ENCODE measurements around the gene PTP4A1. TPM values are rescaled to one million over a fixed set of nuclear protein-coding genes. Genes with fewer than 3 reads are reported as not detected.

PTP4A1 gene
- total RNA-seq, 2 experiments from 2014 or later: 63.6 to 70.2 TPM

DNA sequence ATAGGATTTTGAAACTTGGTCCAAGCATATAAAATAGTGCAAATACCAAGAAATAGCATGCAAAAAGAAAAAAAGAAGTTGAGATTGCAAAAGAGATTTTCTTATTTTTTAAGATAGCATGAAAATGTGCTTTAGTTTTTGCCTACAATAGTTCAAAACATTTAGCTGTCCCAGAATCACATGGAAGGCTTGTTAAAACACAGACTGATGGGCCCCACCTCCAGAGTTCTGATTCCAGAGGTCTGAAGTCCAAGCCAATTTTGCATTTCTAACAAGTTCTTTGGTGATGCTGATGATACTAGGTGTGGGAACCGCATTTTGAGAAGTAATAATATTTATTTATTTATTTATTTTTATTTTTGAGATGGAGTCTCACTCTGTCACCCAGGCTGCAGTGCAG, 33.7 kb upstream of the PTP4A1 start:
- no peak overlapping the region for H3K27ac Mint-ChIP-seq
- DNase-seq (no peak), ATAC-seq (no peak)
- H3K4me1 Mint-ChIP-seq: no peaks in the 10 kb centered on the region
- no peaks in the 10 kb centered on the region for H3K9me3 Mint-ChIP-seq (ENCODE audit: low read depth)
- CTCF ChIA-PET: no interaction called here
- H3K27me3 Mint-ChIP-seq: peaks cover 34% of the 10 kb centered on the region
- H3K36me3 Mint-ChIP-seq: no peaks in the 10 kb centered on the region
- H3K4me3 Mint-ChIP-seq: no peak overlapping the region

DNA sequence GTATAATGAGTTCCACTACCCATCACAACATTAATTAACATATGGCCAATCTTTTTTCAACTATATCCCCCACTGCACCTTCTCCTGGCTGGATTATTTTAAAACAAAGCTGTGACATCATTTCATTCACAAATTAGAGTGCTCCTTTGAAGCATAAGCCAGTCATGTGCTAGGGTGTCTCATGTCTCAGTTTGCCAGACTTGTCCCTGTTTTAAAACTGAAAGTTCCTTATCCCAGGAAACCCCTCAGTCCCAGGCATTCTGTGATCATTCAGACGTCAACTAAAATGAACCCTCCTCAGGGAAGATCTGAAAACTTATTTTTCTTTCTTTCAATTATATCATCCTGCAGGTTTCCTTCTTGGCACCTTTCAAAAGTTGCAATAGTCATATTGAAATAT, 29.3 kb upstream of the PTP4A1 start:
- CTCF ChIA-PET: no interaction called here
- DNase-seq: no peak
- Mint-ChIP-seq H3K27ac (no peak overlapping the region), H3K27me3 (peaks cover 44% of the 10 kb centered on the region), H3K36me3 (no peaks in the 10 kb centered on the region), H3K4me1 (peaks cover 2% of the 10 kb centered on the region), H3K4me3 (no peak overlapping the region), H3K9me3 (ENCODE audit: low read depth) (no peaks in the 10 kb centered on the region)
- no peak for ATAC-seq

GRCh38 chr6:63543982-63544381, 28.3 kb upstream of the PTP4A1 start:
- no peaks in the 10 kb centered on the region for H3K36me3 Mint-ChIP-seq
- H3K4me3 Mint-ChIP-seq: no peak overlapping the region
- no peak overlapping the region for H3K27ac Mint-ChIP-seq
- H3K4me1 Mint-ChIP-seq: peaks cover 2% of the 10 kb centered on the region
- H3K9me3 Mint-ChIP-seq (ENCODE audit: low read depth): no peaks in the 10 kb centered on the region
- CTCF ChIA-PET: no interaction called here
- no peak for DNase-seq
- peaks cover 44% of the 10 kb centered on the region for H3K27me3 Mint-ChIP-seq
- ATAC-seq: no peak

- H3K9me3 Mint-ChIP-seq (ENCODE audit: low read depth): no peaks in the 10 kb centered on the region
- CTCF ChIA-PET: no interaction called here
Observed at GRCh38 chr6:63546236-63546635, 26.0 kb upstream of the PTP4A1 start.

GRCh38 chr6:63546697-63547096, 25.6 kb upstream of the PTP4A1 start:
- CTCF ChIA-PET: no interaction called here
- no peak overlapping the region for H3K4me3 Mint-ChIP-seq
- H3K27me3 Mint-ChIP-seq: peaks cover 32% of the 10 kb centered on the region
- no peak overlapping the region for H3K27ac Mint-ChIP-seq
- ATAC-seq (no peak), DNase-seq (no peak)
- no peaks in the 10 kb centered on the region for H3K9me3 Mint-ChIP-seq (ENCODE audit: low read depth)
- no peaks in the 10 kb centered on the region for H3K36me3 Mint-ChIP-seq
- H3K4me1 Mint-ChIP-seq: peaks cover 2% of the 10 kb centered on the region

More at GRCh38 chr6:63546236-63546635, 26.0 kb upstream of the PTP4A1 start:
- ATAC-seq (no peak), DNase-seq (no peak)
- Mint-ChIP-seq H3K4me1 (peaks cover 2% of the 10 kb centered on the region), H3K36me3 (no peaks in the 10 kb centered on the region), H3K4me3 (no peak overlapping the region), H3K27me3 (peaks cover 36% of the 10 kb centered on the region), H3K27ac (no peak overlapping the region)

DNA sequence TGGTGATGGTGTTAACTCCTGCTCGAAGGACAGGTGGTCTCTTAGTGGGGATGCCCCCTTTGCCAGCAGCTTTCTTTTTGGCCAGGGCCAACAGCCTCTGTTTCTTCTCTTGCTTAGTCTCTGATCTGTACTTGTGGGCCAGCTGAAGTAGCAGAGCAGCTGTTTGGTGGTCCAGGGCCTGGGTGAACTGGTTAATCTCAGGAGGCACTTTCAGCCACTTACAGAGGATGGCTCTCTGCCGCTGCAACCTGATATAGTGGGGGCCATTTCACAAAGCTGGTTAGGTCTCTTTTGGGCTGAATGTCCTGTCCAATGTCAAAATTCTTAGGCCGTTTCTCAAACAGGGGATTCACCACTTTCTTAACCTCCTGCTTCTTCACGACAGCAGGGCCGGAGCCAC, 23.2 kb upstream of the PTP4A1 start:
- H3K27ac Mint-ChIP-seq: no peak overlapping the region
- CTCF ChIA-PET: no interaction called here

GRCh38 chr6:63553208-63553607, 19.1 kb upstream of the PTP4A1 start:
- no peak for ATAC-seq
- no peaks in the 10 kb centered on the region for H3K9me3 Mint-ChIP-seq (ENCODE audit: low read depth)
- DNase-seq: no peak
- peaks cover 13% of the 10 kb centered on the region for H3K27me3 Mint-ChIP-seq
- CTCF ChIA-PET: no interaction called here
- no peak overlapping the region for H3K27ac Mint-ChIP-seq
- H3K4me3 Mint-ChIP-seq: no peak overlapping the region
- H3K4me1 Mint-ChIP-seq: peaks cover 5% of the 10 kb centered on the region
- no peaks in the 10 kb centered on the region for H3K36me3 Mint-ChIP-seq

More for the DNA sequence above, 23.2 kb upstream of the PTP4A1 start:
- H3K4me3 Mint-ChIP-seq: no peak overlapping the region
- H3K4me1 Mint-ChIP-seq: peaks cover 5% of the 10 kb centered on the region
- peaks cover 20% of the 10 kb centered on the region for H3K27me3 Mint-ChIP-seq
- no peaks in the 10 kb centered on the region for H3K36me3 Mint-ChIP-seq
- no peaks in the 10 kb centered on the region for H3K9me3 Mint-ChIP-seq (ENCODE audit: low read depth)
- ATAC-seq: no peak
- DNase-seq: no peak

- CTCF ChIA-PET: no interaction called here
- H3K27ac Mint-ChIP-seq: no peak overlapping the region
- no peak for ATAC-seq
- no peaks in the 10 kb centered on the region for H3K9me3 Mint-ChIP-seq (ENCODE audit: low read depth)
- DNase-seq: no peak
- H3K4me3 Mint-ChIP-seq: no peak overlapping the region
- peaks cover 18% of the 10 kb centered on the region for H3K27me3 Mint-ChIP-seq
- H3K36me3 Mint-ChIP-seq: no peaks in the 10 kb centered on the region
- H3K4me1 Mint-ChIP-seq: peaks cover 5% of the 10 kb centered on the region
Observed at GRCh38 chr6:63553900-63554299, 18.4 kb upstream of the PTP4A1 start.

DNA sequence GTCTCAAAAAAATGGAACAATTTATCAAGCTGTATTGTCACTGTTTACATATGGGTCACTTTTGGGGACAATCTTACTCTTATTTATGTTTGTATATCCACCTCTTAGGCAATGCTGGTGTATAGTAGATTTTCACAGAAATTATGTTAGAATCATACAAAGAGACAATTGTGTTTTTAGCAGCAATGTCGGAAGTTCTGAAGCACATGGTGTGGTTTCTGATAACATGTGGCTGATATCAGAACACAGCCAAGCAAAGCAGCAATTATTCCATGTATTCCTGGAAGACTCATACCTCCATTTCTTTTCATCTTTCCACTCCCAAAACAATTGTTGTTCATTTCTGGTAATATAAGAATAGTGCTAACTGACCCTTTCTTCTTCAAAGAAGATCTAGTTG, 17.5 kb upstream of the PTP4A1 start:
- ATAC-seq (no peak), DNase-seq (no peak)
- H3K27ac Mint-ChIP-seq: no peak overlapping the region
- CTCF ChIA-PET: no interaction called here
- no peaks in the 10 kb centered on the region for H3K36me3 Mint-ChIP-seq
- H3K4me3 Mint-ChIP-seq: no peak overlapping the region
- H3K4me1 Mint-ChIP-seq: peaks cover 5% of the 10 kb centered on the region
- peaks cover 18% of the 10 kb centered on the region for H3K27me3 Mint-ChIP-seq
- H3K9me3 Mint-ChIP-seq (ENCODE audit: low read depth): no peaks in the 10 kb centered on the region

DNA sequence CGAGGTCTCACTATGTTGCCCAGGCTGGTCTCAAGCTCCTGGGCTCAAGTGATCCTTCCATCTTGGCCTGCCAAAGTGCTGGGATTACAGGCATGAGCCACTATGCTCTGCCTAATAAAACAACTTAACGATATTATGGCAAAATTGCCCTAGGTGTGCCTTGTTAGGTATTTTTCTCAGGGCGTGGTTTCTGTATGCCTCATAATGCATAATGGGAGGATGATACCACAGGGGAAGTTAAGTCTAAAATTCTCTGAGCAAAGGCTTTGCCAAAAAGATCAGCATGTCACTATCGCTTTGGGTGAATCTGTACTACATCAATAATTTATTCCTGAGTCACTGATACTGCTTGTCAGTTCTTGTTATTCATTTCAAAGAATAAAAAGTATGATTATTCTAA, 15.9 kb upstream of the PTP4A1 start:
- Mint-ChIP-seq H3K4me3 (no peak overlapping the region), H3K27me3 (peaks cover 23% of the 10 kb centered on the region), H3K36me3 (no peaks in the 10 kb centered on the region), H3K9me3 (ENCODE audit: low read depth) (no peaks in the 10 kb centered on the region), H3K27ac (no peak overlapping the region), H3K4me1 (peaks cover 5% of the 10 kb centered on the region)
- DNase-seq: no peak
- CTCF ChIA-PET: interaction anchor here (0.6 kb wide), 1 partner anchor 278 kb away, joined by 3 read pairs; no protein-coding TSS in a partner anchor
- no peak for ATAC-seq

DNA sequence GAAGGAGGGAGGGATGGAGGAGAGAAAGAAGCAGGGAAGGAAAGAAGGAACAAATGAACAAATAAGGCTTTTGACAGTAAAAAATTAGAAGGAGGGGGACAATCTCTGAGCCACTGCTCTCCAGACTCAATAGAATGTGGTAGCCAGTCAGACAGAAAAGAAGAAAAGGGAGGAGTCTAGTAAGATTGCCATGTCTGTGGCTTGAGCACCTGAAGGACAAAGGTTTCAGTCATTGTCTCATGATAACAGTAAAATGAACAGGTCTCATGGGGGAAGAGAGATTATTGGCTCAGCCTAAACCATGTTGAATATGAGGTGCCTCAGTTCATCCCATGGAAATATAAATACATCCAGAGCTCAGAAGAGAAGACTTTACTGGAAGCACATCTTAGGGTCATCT, 14.0 kb upstream of the PTP4A1 start:
- Mint-ChIP-seq H3K27ac (no peak overlapping the region), H3K9me3 (ENCODE audit: low read depth) (no peaks in the 10 kb centered on the region), H3K27me3 (peaks cover 19% of the 10 kb centered on the region), H3K4me3 (no peak overlapping the region), H3K36me3 (no peaks in the 10 kb centered on the region), H3K4me1 (peaks cover 5% of the 10 kb centered on the region)
- ATAC-seq (no peak), DNase-seq (no peak)
- CTCF ChIA-PET: no interaction called here

DNA sequence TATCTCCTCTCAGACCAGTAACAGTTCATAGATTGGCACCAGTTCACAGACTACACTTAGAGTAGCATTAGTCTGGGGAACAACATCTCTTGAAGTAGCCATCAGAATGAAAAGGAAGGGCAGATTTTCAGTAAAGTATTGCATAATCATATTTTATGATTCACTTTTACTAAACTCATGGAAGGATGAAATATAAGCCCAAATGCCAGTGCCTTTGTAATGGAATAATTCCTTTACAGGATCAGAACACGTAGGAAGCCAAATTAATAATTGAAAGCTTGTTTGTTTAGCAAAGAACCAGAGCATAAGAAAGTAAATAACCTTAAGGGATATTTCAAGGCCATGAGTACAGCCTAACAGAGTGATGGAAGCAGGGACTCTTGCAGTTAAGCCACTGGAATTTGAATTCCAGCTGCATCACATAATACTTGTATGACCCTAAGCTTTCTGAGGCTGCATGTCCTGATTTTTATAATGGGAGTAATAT, 11.4 kb upstream of the PTP4A1 start:
- CTCF ChIA-PET: no interaction called here
- H3K36me3 Mint-ChIP-seq: no peaks in the 10 kb centered on the region
- no peak for DNase-seq
- H3K4me3 Mint-ChIP-seq: no peak overlapping the region
- H3K27ac Mint-ChIP-seq: no peak overlapping the region
- ATAC-seq: no peak
- H3K9me3 Mint-ChIP-seq (ENCODE audit: low read depth): no peaks in the 10 kb centered on the region
- H3K27me3 Mint-ChIP-seq: peaks cover 27% of the 10 kb centered on the region
- no peaks in the 10 kb centered on the region for H3K4me1 Mint-ChIP-seq

DNA sequence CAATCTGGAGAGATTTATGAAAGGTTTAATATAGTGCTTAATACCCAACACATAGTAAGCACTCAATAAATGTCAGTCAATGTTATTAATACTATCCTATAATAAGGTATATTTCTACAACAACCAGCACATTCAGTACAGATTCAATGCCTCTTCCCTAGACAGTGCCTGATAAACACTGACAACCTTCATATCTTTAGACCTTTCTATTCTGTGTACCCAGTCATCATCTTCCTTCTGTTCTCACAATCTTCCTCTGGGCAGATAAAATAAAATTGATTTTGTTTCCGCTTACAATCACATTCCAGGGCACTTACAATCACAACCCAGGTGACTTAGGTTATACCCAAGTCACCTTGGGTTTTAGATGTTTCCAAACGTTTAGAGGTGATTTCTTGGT, 11.0 kb upstream of the PTP4A1 start:
- no peak for ATAC-seq
- no peaks in the 10 kb centered on the region for H3K36me3 Mint-ChIP-seq
- H3K9me3 Mint-ChIP-seq (ENCODE audit: low read depth): no peaks in the 10 kb centered on the region
- H3K27ac Mint-ChIP-seq: no peak overlapping the region
- no peak overlapping the region for H3K4me3 Mint-ChIP-seq
- CTCF ChIA-PET: no interaction called here
- no peaks in the 10 kb centered on the region for H3K4me1 Mint-ChIP-seq
- DNase-seq: no peak
- peaks cover 27% of the 10 kb centered on the region for H3K27me3 Mint-ChIP-seq

DNA sequence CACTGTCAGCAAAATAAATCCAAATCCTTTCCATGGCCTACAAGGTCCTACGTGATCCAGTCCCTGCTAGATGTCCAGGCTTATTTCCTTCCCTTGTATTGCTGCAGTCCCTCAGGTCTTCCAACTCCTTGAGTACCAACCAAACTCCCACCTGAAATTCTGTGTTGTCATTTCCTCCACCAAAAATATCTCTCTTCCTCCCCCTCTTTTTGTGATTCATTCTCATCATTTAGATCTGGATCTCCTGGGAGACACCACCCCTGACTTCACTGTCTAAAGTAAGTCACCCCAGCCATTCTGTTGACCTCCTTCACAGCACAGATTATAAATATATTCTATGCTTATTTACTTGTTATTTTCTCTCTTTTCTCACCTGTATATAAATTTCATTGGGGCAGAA, 9.0 kb upstream of the PTP4A1 start:
- H3K4me3 Mint-ChIP-seq: no peak overlapping the region
- peaks cover 25% of the 10 kb centered on the region for H3K27me3 Mint-ChIP-seq
- CTCF ChIA-PET: no interaction called here
- no peak overlapping the region for H3K27ac Mint-ChIP-seq
- ATAC-seq (no peak), DNase-seq (no peak)
- no peaks in the 10 kb centered on the region for H3K9me3 Mint-ChIP-seq (ENCODE audit: low read depth)
- no peaks in the 10 kb centered on the region for H3K4me1 Mint-ChIP-seq
- H3K36me3 Mint-ChIP-seq: peaks cover 3% of the 10 kb centered on the region

- no peak for DNase-seq
- peaks cover 3% of the 10 kb centered on the region for H3K36me3 Mint-ChIP-seq
- H3K27ac Mint-ChIP-seq: no peak overlapping the region
- peaks cover 20% of the 10 kb centered on the region for H3K27me3 Mint-ChIP-seq
- no peaks in the 10 kb centered on the region for H3K9me3 Mint-ChIP-seq (ENCODE audit: low read depth)
- CTCF ChIA-PET: no interaction called here
- no peaks in the 10 kb centered on the region for H3K4me1 Mint-ChIP-seq
- no peak overlapping the region for H3K4me3 Mint-ChIP-seq
- no peak for ATAC-seq
Observed at GRCh38 chr6:63565058-63565726, 7.1 kb upstream of the PTP4A1 start.

Data from activated CD8-positive, alpha-beta memory T cell treated with anti-CD3 and anti-CD28 coated beads, Interleukin-2, amount 10 ng/mL, durations not matched to agents 7 days and 5 days (primary cell).